Measurements from ENCODE around the gene PPP1R3C. TPM values are rescaled to one million over a fixed set of nuclear protein-coding genes. Genes with fewer than 3 reads are reported as not detected.

The PPP1R3C gene
- total RNA-seq, 2 experiments from 2014 or later, result 0.07 TPM; not detected in 1

- intact Hi-C loops (cut with micrococcal nuclease), result no loop called here
- ChIA-PET POLR2A (no interaction called here), CTCF (interaction anchor here (1.4 to 2.1 kb wide), 2 partner anchors 17 to 42 kb away, joined by 4 to 8 read pairs; no protein-coding TSS in a partner anchor)
- Mint-ChIP-seq H3K4me3 (no peak overlapping the region), H3K4me1 (ENCODE audit: low read depth) (no peaks in the 10 kb centered on the region), H3K9me3 (no peaks in the 10 kb centered on the region), H3K27me3 (no peaks in the 10 kb centered on the region), H3K36me3 (no peaks in the 10 kb centered on the region), H3K27ac (no peak overlapping the region)
- DNase-seq, result no peak
These were observed 19.5 kb upstream of the PPP1R3C start for GRCh38 chr10:91652364-91652763.

- POLR2A ChIA-PET, result no interaction called here
- CTCF ChIA-PET, result interaction anchor here (0.7 to 1.2 kb wide), 2 partner anchors 33 to 269 kb away, joined by 3 to 4 read pairs; no protein-coding TSS in a partner anchor
These were observed 10.8 kb upstream of the PPP1R3C start for GRCh38 chr10:91643700-91644099.

GRCh38 chr10:91642831-91643692 lies 10.2 kb upstream of the PPP1R3C start:
- Mint-ChIP-seq H3K4me1 (ENCODE audit: low read depth) (no peaks in the 10 kb centered on the region), H3K27me3 (peaks cover 29% of the 10 kb centered on the region)

More at GRCh38 chr10:91643700-91644099, 10.8 kb upstream of the PPP1R3C start:
- DNase-seq, result no peak
- no peak overlapping the region for H3K4me3 Mint-ChIP-seq
- no peak overlapping the region for H3K27ac Mint-ChIP-seq
- H3K36me3 Mint-ChIP-seq, result no peaks in the 10 kb centered on the region
- H3K4me1 Mint-ChIP-seq (ENCODE audit: low read depth), result no peaks in the 10 kb centered on the region
- intact Hi-C loops (cut with micrococcal nuclease), result no loop called here
- H3K27me3 Mint-ChIP-seq, result peaks cover 29% of the 10 kb centered on the region
- no peaks in the 10 kb centered on the region for H3K9me3 Mint-ChIP-seq

GRCh38 chr10:91636892-91637291 lies 4.0 kb upstream of the PPP1R3C start:
- no peak for DNase-seq
- Mint-ChIP-seq H3K4me3 (no peak overlapping the region), H3K9me3 (no peaks in the 10 kb centered on the region), H3K27me3 (peaks cover 32% of the 10 kb centered on the region), H3K36me3 (no peaks in the 10 kb centered on the region), H3K27ac (no peak overlapping the region), H3K4me1 (ENCODE audit: low read depth) (peaks cover 6% of the 10 kb centered on the region)
- intact Hi-C loops (cut with micrococcal nuclease), result no loop called here
- ChIA-PET POLR2A (no interaction called here), CTCF (interaction anchor here (1.1 to 6.0 kb wide), 7 partner anchors 8 to 338 kb away, joined by 3 to 129 read pairs (median 4); no protein-coding TSS in a partner anchor)

More at GRCh38 chr10:91642831-91643692, 10.2 kb upstream of the PPP1R3C start:
- intact Hi-C loops (cut with micrococcal nuclease), result no loop called here
- Mint-ChIP-seq H3K9me3 (no peaks in the 10 kb centered on the region), H3K4me3 (no peak overlapping the region), H3K27ac (no peak overlapping the region), H3K36me3 (no peaks in the 10 kb centered on the region)
- DNase-seq, result no peak
- ChIA-PET CTCF (interaction anchor here (1.2 kb wide), 1 partner anchor 270 kb away, joined by 3 read pairs; no protein-coding TSS in a partner anchor), POLR2A (no interaction called here)

- POLR2A ChIA-PET, result no interaction called here
- Mint-ChIP-seq H3K4me1 (ENCODE audit: low read depth) (peaks cover 6% of the 10 kb centered on the region), H3K36me3 (no peaks in the 10 kb centered on the region), H3K9me3 (no peaks in the 10 kb centered on the region), H3K27me3 (peaks cover 37% of the 10 kb centered on the region), H3K27ac (no peak overlapping the region), H3K4me3 (no peak overlapping the region)
- peak; percentile 52 for DNase-seq
- CTCF ChIA-PET, result interaction anchor here (0.8 to 6.0 kb wide), 31 partner anchors 9 to 724 kb away, joined by 3 to 129 read pairs (median 4); no protein-coding TSS in a partner anchor
- intact Hi-C loops (cut with micrococcal nuclease), result loop anchor here (1.0 to 2.0 kb wide), 6 partner anchors 83 to 724 kb away; no protein-coding TSS in a partner anchor
These were observed 2.8 kb upstream of the PPP1R3C start for GRCh38 chr10:91635401-91636400.

GRCh38 chr10:91634898-91635297 lies 2.0 kb upstream of the PPP1R3C start:
- peaks cover 44% of the 10 kb centered on the region for H3K27me3 Mint-ChIP-seq
- H3K9me3 Mint-ChIP-seq, result no peaks in the 10 kb centered on the region
- H3K4me3 Mint-ChIP-seq, result no peak overlapping the region
- ChIA-PET POLR2A (no interaction called here), CTCF (interaction anchor here (0.8 to 6.0 kb wide), 26 partner anchors 8 to 723 kb away, joined by 3 to 129 read pairs (median 6); no protein-coding TSS in a partner anchor)
- H3K36me3 Mint-ChIP-seq, result no peaks in the 10 kb centered on the region
- peaks cover 6% of the 10 kb centered on the region for H3K4me1 Mint-ChIP-seq (ENCODE audit: low read depth)
- intact Hi-C loops (cut with micrococcal nuclease), result loop anchor here (1.0 to 5.0 kb wide), 7 partner anchors 83 to 724 kb away; partner anchors contain the start of gene HECTD2
- no peak overlapping the region for H3K27ac Mint-ChIP-seq
- no peak for DNase-seq

GRCh38 chr10:91634246-91634645 lies 1.4 kb upstream of the PPP1R3C start:
- ChIA-PET CTCF (interaction anchor here (1.1 to 6.0 kb wide), 10 partner anchors 13 to 382 kb away, joined by 3 to 129 read pairs (median 7); no protein-coding TSS in a partner anchor), POLR2A (no interaction called here)
- H3K4me3 Mint-ChIP-seq, result no peak overlapping the region
- no peaks in the 10 kb centered on the region for H3K9me3 Mint-ChIP-seq
- H3K36me3 Mint-ChIP-seq, result no peaks in the 10 kb centered on the region
- H3K27ac Mint-ChIP-seq, result no peak overlapping the region
- H3K27me3 Mint-ChIP-seq, result peaks cover 46% of the 10 kb centered on the region
- intact Hi-C loops (cut with micrococcal nuclease), result loop anchor here (2.0 to 5.0 kb wide), 2 partner anchors 222 to 627 kb away; partner anchors contain the start of gene HECTD2
- H3K4me1 Mint-ChIP-seq (ENCODE audit: low read depth), result peaks cover 6% of the 10 kb centered on the region
- DNase-seq, result no peak

GRCh38 chr10:91630625-91631024 lies 2.2 kb downstream of the PPP1R3C start:
- ChIA-PET CTCF (no interaction called here), POLR2A (no interaction called here)
- intact Hi-C loops (cut with micrococcal nuclease), result loop anchor here (5.0 kb wide), 1 partner anchor 218 kb away; the partner anchor contains the start of gene HECTD2
- Mint-ChIP-seq H3K27ac (no peak overlapping the region), H3K9me3 (no peaks in the 10 kb centered on the region), H3K4me3 (no peak overlapping the region), H3K36me3 (no peaks in the 10 kb centered on the region), H3K4me1 (ENCODE audit: low read depth) (peaks cover 6% of the 10 kb centered on the region), H3K27me3 (peaks cover 44% of the 10 kb centered on the region)
- no peak for DNase-seq

GRCh38 chr10:91629715-91630549 lies 2.9 kb downstream of the PPP1R3C start:
- ChIA-PET POLR2A (no interaction called here), CTCF (no interaction called here)
- Mint-ChIP-seq H3K4me3 (no peak overlapping the region), H3K9me3 (no peaks in the 10 kb centered on the region), H3K27me3 (peaks cover 41% of the 10 kb centered on the region), H3K27ac (no peak overlapping the region), H3K36me3 (no peaks in the 10 kb centered on the region), H3K4me1 (ENCODE audit: low read depth) (peaks cover 6% of the 10 kb centered on the region)
- intact Hi-C loops (cut with micrococcal nuclease), result loop anchor here (5.0 kb wide), 1 partner anchor 218 kb away; the partner anchor contains the start of gene HECTD2
- no peak for DNase-seq

GRCh38 chr10:91628383-91628782 lies 4.5 kb downstream of the PPP1R3C start:
- Mint-ChIP-seq H3K4me1 (ENCODE audit: low read depth) (peaks cover 4% of the 10 kb centered on the region), H3K9me3 (no peaks in the 10 kb centered on the region), H3K27me3 (peaks cover 34% of the 10 kb centered on the region), H3K27ac (no peak overlapping the region), H3K36me3 (no peaks in the 10 kb centered on the region), H3K4me3 (no peak overlapping the region)
- intact Hi-C loops (cut with micrococcal nuclease), result no loop called here
- CTCF ChIA-PET, result no interaction called here
- no peak for DNase-seq
- POLR2A ChIA-PET, result no interaction called here
